ENCODE data around the gene RER1.
A peak's percentile ranks its signal among the peaks of the same experiment; 100 is the strongest.

RER1 gene

DNA sequence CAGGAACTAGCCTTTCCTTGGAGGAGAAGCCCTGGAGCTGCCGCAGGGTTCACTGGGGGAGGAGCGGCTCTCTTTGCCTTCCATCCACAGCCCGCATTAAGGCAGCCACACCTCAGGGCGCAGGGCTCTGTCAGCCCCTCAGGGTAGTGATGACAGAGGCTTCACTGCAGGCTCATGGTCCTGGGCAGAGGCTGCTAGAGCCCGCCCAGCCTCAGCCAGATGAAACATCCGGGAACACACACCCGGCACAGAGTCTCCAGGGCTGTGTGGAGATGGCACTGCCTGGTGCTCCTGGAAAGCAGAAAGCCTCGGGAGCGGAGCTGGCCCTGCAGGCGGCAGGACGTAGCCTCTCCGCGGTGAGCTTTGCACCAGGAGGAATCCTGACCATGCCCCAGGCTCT, 50.1 kb downstream of the RER1 start:
- DNase-seq, result peak in 21 of 58 donors; percentile 24 to 68 (median 44)

DNA sequence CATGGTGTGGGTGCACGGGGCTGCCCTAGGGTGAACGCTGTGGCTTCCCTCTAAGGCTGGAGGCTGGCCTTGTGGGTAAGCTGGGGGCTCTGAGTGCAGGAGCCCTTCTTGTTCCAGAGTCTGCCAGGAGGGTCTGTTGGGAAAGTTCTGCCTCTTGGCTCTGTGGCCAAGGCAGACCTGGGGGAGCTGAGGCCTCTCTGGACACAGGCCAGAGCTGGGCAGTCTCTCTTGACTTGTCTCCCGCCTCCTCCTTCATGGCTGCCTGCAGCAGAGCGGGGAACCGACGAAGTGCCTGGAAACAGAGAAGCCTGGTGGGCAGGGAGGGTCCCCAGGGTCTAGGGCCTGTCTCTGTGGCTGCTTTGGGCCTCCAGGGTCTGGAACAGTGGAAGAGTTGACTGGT, 51.0 kb downstream of the RER1 start:
- DNase-seq, result no peak

DNA sequence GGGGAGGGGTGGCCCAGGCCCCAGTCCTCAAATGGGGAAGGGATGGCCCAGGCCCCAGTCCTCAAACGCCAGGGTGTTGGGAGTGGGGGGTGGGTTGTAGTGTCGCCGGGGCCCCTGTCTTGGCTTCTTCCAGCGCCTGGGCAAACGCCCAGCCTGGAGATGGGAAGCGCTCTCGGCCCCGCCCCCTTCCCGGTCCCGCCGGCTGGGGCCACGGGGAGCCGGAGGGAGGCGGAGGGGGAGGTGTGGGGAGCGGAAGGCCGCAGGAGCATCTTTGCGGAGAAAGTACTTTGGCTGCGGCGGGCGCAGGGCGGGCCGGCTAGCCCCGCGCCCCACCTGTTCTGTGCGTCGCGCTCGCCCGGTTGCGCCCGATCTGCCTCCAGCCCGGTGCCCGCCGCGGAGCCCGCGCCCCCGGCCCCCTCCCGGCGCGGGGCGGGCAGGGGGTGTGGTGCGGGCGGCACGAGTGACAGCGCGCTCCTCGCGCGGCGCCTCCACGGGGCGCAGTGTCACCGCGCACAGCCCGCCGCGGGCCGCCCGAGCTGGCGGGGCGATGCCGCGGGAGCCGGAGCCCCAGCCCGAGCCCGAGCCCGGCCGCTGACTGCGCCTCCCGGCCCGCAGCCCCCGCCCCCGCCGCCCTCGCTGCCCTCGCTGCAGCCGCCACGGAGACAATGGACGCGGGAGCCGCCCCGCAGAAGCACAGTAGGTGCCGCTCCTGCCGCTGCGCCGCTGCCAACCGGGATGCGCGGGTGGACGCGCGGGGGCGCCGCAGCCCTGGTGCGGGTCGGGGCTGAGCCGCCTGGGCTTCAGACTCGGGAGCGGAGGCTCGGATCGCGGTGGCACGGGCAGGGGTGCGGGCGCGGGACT, 51.9 kb downstream of the RER1 start:
- peak in 45 of 58 donors; percentile 25 to 78 (median 54) for DNase-seq

- no peak for DNase-seq
These were observed 52.5 kb downstream of the RER1 start for GRCh38 chr1:2444138-2444591.

DNA sequence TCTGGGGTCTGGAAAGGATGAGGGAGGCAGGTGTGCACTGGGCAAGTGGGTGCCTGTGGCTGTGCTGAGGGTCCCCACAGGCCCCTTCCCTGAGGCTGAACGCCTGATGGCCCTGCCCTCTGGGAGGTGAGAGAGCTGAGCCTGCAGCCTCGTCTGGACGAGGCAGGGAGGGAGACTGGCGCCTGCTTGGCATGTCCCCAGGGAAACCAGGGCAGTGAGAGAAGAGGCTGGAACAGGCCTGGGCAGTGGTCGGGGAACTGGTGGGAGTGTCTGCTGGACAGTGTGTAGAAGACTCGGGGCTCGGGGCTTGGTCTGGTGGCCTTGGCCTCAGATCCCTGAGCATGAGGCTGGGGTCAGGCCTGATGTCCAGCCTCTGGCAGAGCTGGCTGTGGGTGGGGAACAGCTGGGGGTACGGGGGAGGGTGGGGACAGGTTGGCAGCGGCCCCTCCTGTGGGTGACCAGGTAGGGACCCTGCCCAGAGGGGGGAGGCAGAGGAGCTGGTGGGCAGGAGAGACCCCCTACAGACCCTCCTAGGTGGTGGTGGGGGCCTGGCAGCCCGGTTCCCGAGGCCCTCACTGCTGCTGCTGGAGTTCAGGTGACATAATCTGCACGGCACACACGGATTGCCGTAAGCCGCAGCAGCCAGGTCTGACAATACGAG, 53.7 kb downstream of the RER1 start:
- no peak for DNase-seq

GRCh38 chr1:2445823-2446215, 54.2 kb downstream of the RER1 start:
- DNase-seq, result peak in 5 of 58 donors; percentile 41 to 53 (median 47)

DNA sequence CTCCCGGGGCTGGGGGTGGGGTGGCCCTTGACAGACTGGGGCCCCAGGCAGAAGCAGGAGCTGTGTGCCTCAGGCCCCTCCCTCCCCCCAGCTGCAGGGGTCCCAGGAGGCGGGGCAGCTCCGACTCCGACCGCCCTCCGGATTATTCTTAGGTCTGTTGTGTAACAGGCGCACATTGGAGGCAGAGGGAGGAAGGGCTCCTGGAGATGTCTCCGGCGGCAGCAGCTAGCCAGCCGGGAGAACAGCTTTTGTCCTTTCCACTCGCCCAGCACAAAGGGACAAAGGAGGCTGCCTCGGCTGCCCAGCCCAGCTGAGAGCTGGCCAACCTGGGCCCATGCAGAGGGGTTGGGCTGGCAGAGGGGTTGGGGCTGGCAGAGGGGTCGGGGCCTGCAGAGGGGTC, 54.8 kb downstream of the RER1 start:
- peak in 56 of 58 donors; percentile 29 to 88 (median 69) for DNase-seq

GRCh38 chr1:2446861-2447260, 55.2 kb downstream of the RER1 start:
- DNase-seq, result peak in 1 of 58 donors; percentile 75

DNA sequence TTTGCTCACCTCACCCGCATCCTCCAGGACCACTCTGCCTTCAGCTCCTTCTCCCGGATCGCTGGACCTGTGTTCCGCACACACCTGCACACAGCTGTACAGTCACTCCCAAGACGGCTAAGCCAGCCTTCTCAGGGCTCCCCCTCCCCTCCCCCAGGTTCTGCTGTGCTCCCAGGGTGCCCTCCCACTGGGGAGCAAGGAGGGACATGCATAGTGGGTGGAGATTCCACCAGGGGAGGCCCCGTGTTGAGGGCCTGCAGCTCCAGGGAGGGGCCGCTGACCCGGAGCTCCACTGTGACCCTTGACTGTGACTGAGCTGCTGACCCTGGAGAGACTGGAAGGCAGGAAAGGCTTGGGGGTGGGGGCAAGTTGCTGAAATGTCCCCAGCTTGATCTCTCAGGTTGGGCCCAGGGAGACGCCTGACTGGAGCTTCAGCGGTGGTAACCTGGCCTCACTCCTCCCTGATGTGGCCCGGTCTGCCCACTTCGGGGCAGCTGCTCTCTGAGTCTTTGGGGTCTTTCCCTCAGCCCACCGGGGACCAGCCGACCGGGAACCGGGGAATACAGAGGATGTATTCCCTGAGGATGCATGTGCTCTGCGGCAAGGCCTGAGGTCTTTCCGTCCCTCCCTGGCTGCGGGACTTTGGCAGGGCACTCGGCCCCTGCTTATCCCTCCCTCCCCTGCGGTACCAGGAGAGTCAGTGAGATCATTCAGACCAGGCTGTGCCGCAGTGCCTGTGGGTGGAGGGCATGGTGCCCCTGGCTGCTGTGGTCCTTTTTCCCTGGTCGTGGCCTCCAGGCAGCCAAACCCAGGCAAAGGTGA, 55.8 kb downstream of the RER1 start:
- DNase-seq, result peak in 2 of 58 donors; percentile 31 to 34

GRCh38 chr1:2448098-2448445, 56.4 kb downstream of the RER1 start:
- no peak for DNase-seq

DNA sequence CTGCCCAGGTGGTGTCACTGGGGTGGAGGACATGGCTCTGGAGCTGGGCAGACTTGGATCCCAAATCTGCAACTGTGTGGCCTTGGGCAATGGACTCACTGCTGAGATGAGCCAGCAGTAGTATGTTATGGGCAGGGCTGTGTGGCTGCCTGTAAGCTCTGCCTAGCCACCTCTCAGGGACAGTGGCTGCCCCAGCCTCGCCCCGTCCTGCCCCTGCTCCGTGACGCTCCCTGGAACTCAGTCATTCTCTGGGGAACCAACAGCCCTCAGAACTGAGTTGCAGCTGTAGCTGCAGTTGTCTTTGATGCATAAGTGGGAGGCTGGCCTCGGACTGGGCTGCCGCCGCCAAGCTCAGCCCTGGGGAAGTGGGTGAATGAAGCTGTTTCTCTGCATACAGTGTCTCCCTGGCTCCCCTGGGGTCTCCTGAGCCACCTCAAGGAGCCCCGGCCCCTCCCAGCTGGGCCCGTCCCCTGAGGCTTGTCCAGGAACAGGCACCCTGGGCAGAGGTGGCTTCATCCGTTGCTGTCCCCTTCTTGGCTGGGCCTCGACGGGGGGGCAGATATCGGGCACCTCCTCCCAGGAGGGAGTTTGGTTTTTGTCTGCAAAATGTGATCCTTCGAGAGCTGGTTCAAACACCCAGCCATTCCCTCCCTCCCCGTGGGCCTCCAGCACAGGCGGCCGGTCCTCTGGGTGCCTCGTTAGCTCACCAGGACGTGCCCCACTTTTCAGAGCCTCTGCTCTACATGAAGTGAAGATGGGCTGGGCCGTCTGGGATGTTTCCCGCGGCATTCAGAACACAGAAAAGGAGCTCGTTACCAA, 58.2 kb downstream of the RER1 start:
- DNase-seq, result peak in 36 of 58 donors; percentile 12 to 75 (median 40)

DNA sequence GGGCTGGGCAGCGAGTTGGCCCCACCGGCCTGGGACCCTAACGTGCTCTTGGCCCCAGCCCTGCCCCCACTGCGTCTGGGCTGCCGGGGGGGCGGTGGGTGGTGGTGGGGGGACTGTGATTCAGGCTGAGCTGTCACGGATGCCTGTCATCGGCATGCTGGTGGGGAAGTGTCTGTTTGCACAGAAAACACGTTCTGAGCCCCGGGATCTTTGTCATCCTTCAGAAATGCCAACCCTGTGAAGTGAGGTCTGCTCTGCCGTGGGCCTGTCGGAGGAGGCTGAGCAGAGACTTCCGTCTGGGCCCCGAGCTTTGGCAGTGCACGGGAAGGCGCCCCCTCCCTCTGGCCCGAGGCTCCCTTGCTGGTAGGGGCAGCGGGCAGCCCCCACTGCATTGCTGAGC, 60.1 kb downstream of the RER1 start:
- peak in 2 of 58 donors; percentile 24 to 41 for DNase-seq

- DNase-seq, result peak in 47 of 58 donors; percentile 18 to 91 (median 64)
These were observed 60.7 kb downstream of the RER1 start for GRCh38 chr1:2452201-2452931.

DNA sequence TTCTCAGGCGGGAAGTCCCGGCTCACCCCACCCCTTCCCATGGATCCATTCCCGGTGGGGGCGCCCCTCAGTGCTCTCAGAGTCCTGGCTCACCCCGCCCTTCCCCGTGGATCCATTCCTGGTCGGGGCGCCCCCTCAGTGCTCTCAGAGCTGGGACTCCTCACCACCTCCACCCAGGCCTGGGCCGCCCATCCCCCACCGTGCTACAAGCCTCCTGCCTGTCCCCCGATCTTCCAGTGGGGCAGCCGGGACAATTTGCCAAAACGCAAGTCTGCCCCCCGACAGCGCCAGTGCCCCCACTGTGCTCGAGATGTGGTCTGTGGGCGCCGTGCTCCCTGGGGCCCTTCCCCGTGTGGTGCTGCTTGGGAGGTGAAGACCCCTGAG, 61.3 kb downstream of the RER1 start:
- peak in 1 of 58 donors; percentile 56 for DNase-seq

GRCh38 chr1:2454227-2454626, 62.6 kb downstream of the RER1 start:
- no peak for DNase-seq
